Inflammatory macrophage treated with lipopolysaccharide for 1 hour (primary cell): ENCODE results near the gene GALNT12.

Source experiments
- DNase-seq, 2 donors: peaks; one replicate each; pipeline ENCODE4 v3.0.0-alpha.2; 2020 to 2022

The GALNT12 gene

GRCh38 chr9:98864281-98865174 is 57.1 kb downstream of the GALNT12 start:
- DNase-seq = no peak

GRCh38 chr9:98865284-98865875 is 57.9 kb downstream of the GALNT12 start:
- DNase-seq = no peak

GRCh38 chr9:98866435-98867102 is 59.1 kb downstream of the GALNT12 start:
- no peak for DNase-seq

DNA sequence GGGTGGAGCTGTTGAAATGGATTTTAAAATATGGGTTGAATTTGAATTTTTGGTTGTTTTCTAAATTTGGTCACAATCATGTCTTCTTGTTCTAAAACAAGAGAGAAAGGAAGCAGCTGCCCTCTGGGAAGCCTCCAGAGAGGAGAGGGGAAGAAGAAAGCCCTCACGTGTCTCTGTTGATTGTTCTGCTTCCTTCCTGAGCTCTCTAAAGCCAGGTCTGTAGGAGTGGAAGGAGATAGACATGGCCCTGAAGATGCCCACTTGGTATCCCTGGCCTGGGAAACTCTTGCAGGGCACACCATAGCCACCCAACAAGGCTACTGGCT is 59.6 kb downstream of the GALNT12 start:
- peak in 1 of 2 donors; percentile 31 for DNase-seq

DNA sequence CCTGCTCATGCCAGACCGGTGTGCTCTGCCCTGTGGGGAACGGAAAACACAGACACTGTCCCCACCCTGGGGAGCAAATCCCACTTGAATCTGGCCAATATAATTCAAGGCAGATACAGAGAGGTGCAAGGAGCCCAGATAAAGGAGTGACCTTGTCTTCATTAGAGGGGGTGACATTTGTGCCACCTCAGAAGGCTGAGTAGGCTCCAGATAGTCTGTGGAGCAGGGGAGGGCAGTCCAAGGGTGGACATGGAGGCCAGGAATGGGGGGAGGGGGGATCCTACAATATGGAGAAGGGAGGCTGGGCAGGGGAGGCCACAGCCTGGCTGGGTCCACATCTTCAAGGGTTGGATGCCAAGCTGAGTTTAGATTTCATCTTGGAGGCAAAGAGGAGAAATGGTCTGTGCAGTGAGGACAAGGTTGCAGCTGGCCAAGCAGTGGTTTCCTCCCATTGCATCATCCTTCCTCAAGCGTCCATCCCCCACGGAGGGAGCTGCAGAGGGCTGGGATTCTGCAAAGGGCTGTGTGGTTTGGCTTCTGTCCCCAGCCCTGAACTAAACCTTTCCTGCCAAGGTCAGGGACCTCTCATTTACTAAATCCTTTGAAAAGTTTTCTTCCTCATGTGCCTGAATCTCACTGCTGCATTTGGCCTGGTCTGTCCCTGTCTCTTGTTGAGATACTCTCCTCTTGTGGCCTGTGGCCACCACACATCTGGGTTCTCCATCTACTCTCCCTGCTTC is 60.1 kb downstream of the GALNT12 start:
- DNase-seq = peak; percentile 35 to 55

DNA sequence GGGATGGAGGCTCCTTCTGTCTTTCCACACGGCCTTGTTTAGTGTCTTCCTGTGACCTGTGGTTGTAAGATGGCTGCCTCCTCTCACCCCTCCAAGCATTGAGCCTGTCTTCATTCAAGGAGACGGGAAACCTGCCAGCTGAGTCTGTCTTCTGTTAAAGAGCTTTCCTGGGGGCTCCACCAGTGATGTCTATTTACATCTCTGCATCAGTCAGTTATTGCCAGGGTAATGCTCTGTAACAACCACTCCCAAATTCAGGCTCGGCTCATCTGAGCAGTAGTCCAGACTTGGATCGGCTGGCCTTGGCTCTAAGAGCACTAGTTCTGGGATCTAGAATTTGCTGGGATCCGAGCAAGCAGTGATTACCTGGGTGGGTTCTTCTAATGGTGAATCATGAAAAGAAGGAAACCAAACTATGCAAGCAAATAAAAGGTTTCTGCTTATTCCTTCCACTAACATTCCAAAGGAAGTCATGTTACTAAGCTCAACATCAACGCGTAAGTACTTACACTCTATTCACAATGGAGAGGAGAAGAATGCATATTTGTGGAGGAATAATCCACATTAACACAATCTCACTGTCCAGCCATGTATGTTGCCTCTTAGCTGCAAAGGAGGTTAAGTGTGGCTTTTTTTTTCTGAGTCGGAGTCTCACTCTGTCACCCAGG is 61.7 kb downstream of the GALNT12 start:
- DNase-seq = no peak

GRCh38 chr9:98869866-98870265 is 62.4 kb downstream of the GALNT12 start:
- no peak for DNase-seq

- DNase-seq = no peak
Observed at GRCh38 chr9:98870782-98871557, 63.5 kb downstream of the GALNT12 start.

- DNase-seq = no peak
Observed at GRCh38 chr9:98871558-98872065, 64.1 kb downstream of the GALNT12 start.

- no peak for DNase-seq
Observed at GRCh38 chr9:98873526-98873925, 66.1 kb downstream of the GALNT12 start.

DNA sequence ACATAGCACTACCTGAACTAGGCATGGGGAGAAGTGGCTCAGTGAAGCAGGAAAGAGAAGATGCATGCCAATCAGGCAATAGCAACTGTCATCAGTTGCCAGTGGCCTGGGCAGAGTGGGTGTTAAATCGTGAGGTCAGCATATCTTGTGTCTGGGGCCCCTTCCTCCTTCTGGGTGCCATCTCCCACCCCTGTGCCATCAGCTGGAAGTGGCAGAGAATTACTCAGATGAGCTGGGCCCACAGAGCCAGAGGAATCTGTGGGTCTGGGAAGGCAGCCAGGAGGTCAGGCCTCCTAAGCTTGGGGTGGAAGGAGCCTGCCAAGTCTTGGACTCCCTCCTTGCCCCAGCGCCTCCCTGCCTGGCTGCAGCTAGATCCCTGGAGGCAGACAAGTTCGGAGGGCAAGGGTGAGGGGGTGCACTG is 66.5 kb downstream of the GALNT12 start:
- no peak for DNase-seq

GRCh38 chr9:98874721-98875255 is 67.3 kb downstream of the GALNT12 start:
- no peak for DNase-seq

- DNase-seq = no peak
Observed at GRCh38 chr9:98875536-98875935, 68.1 kb downstream of the GALNT12 start.

- DNase-seq = no peak
Observed at GRCh38 chr9:98877311-98877710, 69.8 kb downstream of the GALNT12 start.

GRCh38 chr9:98879094-98879962 is 71.9 kb downstream of the GALNT12 start:
- no peak for DNase-seq

DNA sequence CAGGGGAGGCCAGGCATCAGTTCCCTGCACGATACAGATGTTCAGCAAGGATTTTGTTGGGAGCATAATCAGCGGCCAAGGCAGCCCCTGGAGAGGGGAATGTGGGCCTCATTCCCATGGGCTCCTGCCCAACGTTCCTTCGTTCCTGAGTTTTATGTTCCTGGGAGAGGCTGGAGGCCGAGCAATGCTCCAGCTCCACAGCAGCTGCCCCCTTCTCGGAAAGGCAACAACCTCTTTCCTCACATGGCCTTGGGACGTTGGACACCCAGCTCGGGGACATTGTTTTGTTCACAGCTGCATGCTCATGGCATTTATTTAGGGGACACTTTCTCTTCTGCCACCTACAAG is 72.5 kb downstream of the GALNT12 start:
- no peak for DNase-seq

DNA sequence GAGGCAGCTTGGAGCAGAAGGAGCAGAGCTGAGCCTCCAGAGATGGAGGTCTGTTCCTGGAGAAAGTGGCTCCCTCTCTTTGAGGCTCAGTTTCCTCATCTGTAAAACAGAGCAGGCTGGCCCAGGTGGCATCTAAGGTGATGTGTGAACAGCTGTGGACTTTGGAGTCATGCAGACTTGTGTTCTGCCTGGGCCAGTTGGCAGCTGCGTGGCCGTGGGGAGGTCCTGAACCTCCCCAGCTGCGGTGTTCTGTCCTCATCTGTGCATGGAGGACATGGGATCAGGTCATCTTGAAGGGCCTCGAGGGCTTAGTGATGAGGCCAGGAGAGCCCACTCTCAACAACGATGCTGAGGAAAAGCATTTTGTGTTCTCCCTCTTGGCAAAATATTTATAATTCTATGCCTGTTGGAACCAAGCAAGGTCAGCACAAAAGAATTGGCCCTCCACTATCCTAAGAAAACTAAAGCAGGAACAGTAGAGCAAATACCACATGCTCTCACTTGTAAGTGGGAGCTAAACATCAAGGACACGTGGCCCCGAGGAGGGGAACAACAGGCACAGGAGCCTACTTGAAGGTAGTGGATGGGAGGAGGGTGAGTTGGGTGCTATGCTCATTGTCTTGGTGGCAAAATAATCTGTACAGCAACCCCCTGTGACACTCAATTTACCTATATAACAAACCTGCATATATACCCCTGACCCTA is 73.0 kb downstream of the GALNT12 start:
- no peak for DNase-seq

- DNase-seq = no peak
Observed at GRCh38 chr9:98881356-98881755, 73.9 kb downstream of the GALNT12 start.

DNA sequence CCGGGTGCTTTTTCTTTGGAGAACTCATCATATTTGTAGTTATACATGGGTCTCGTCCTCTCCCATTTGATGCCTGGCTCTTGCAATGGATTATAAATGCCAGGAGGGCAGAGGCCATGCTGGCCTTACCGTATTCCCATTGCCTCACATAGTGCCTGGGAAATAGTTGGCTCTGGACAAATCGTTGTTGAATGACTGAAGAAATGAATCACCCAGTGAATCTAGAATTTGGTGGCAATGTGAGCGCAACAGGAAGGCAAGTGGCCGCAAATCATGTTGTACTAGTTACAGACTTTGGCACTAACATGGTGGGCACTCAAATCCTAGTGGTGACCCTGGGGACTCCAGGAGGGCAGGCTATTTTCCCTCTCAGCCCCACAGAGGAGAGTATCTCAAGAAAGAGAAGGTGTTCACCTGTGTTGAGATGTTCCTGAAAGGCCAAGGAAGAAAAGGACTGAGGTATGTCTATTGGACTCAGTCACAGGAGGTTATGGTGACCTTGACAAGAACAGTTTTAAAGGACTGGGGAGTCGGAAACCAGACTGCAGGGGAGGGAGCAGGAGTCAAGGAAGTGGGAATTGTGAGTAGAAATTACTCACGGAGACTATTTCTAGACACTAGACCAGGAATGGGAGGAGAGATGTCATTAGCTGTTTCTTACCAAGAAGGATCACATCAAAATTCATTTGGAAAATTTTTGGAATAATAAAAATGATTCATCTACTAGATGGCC is 74.5 kb downstream of the GALNT12 start:
- DNase-seq = no peak
